ENCODE measurements around the gene MANBA.
"Not testable (repeated sequence)": the region's sequence is repeated elsewhere in the genome, so short reads cannot be mapped to it uniquely, and the experiment has no call there.

DNA sequence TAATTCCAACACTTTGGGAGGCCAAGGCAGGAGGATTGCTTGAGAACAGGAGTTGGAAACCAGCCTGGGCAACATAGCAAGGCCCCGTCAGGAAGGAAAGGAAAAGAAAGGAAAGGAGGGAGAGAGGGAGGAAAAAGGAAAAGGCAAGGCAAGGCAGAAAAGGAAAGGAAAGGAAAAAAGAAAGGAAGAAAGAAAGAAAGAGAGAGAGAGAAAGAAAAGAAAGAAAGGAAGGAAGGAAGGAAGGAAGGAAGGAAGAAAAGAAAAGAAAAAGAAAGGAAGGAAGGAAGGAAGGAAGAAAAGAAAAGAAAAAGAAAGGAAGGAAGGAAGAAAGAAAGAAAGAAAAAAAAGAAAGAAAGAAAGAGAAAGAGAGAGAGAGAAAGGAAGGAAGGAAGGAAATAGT lies 51.7 kb downstream of the MANBA start:
- not testable (repeated sequence) for TF ChIP-seq ZFP36 (IDR thresholded peaks at IDR 0.05; ENCODE audit: borderline replicate concordance, partially characterized antibody); E2F6 (IDR thresholded peaks at IDR 0.05; ENCODE audit: borderline replicate concordance, low read depth); ESRRA (IDR thresholded peaks at IDR 0.05; ENCODE audit: borderline replicate concordance, low read length); HOXA7 (CRISPR knock-in tag; IDR thresholded peaks at IDR 0.05); FOSB (CRISPR knock-in tag; IDR thresholded peaks at IDR 0.05); POLR2AphosphoS2 (conservative IDR thresholded peaks at IDR 0.05; ENCODE audit: low read length); CHD2 (IDR thresholded peaks at IDR 0.05; ENCODE audit: low read length, partially characterized antibody); POLR2A (IDR thresholded peaks at IDR 0.05; ENCODE audit: low read length); MAFK (IDR thresholded peaks at IDR 0.05; ENCODE audit: partially characterized antibody)
- TF ChIP-seq, protein P1, sequence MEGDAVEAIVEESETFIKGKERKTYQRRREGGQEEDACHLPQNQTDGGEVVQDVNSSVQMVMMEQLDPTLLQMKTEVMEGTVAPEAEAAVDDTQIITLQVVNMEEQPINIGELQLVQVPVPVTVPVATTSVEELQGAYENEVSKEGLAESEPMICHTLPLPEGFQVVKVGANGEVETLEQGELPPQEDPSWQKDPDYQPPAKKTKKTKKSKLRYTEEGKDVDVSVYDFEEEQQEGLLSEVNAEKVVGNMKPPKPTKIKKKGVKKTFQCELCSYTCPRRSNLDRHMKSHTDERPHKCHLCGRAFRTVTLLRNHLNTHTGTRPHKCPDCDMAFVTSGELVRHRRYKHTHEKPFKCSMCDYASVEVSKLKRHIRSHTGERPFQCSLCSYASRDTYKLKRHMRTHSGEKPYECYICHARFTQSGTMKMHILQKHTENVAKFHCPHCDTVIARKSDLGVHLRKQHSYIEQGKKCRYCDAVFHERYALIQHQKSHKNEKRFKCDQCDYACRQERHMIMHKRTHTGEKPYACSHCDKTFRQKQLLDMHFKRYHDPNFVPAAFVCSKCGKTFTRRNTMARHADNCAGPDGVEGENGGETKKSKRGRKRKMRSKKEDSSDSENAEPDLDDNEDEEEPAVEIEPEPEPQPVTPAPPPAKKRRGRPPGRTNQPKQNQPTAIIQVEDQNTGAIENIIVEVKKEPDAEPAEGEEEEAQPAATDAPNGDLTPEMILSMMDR (IDR thresholded peaks at IDR 0.05), result not testable (repeated sequence)
- TF ChIP-seq, protein P2, sequence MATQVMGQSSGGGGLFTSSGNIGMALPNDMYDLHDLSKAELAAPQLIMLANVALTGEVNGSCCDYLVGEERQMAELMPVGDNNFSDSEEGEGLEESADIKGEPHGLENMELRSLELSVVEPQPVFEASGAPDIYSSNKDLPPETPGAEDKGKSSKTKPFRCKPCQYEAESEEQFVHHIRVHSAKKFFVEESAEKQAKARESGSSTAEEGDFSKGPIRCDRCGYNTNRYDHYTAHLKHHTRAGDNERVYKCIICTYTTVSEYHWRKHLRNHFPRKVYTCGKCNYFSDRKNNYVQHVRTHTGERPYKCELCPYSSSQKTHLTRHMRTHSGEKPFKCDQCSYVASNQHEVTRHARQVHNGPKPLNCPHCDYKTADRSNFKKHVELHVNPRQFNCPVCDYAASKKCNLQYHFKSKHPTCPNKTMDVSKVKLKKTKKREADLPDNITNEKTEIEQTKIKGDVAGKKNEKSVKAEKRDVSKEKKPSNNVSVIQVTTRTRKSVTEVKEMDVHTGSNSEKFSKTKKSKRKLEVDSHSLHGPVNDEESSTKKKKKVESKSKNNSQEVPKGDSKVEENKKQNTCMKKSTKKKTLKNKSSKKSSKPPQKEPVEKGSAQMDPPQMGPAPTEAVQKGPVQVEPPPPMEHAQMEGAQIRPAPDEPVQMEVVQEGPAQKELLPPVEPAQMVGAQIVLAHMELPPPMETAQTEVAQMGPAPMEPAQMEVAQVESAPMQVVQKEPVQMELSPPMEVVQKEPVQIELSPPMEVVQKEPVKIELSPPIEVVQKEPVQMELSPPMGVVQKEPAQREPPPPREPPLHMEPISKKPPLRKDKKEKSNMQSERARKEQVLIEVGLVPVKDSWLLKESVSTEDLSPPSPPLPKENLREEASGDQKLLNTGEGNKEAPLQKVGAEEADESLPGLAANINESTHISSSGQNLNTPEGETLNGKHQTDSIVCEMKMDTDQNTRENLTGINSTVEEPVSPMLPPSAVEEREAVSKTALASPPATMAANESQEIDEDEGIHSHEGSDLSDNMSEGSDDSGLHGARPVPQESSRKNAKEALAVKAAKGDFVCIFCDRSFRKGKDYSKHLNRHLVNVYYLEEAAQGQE (IDR thresholded peaks at IDR 0.05), result not testable (repeated sequence)

All from A549 (cell line).